IMR-90 (cell line): ENCODE results near the gene TEX261. TPM values are rescaled to one million over a fixed set of nuclear protein-coding genes. Genes with fewer than 3 reads are reported as not detected.

Source experiments
- ATAC-seq: fragments of 200-7000 bp; cut with Tn5 transposase; 2 replicates; pipeline ENCODE4 v1.9.1; 2020; ENCODE audit warnings: low read depth, mild to moderate bottlenecking, moderate library complexity
- BruUV-seq: library from RNA; stranded (reverse); fragments of 400-500 nt; replicated peaks from 2 replicates; lab custom pipeline; 2021; lab: Mats Ljungman, UMichigan
- CTCF ChIA-PET: fragments of 300-600 bp; formaldehyde crosslinking; extraction: SDS; loops from one replicate; lab custom pipeline; 2021; ENCODE audit warnings: antibody characterized with exemption; lab: Yijun Ruan, JAX
- POLR2A ChIA-PET: fragments of 300-600 bp; sonication (Branson Sonifier 250); formaldehyde crosslinking; loops from one replicate; lab custom pipeline; 2022; ENCODE audit warnings: antibody characterized with exemption; ENCODE audit not compliant: unreplicated experiment; lab: Charles Lee
- DNase-seq: peaks from one replicate; pipeline ENCODE4 v3.0.0; 2013
- H2AFZ ChIP-seq: replicated peaks from 2 replicates; pipeline ENCODE3; 2013; ENCODE audit warnings: low read length, mild to moderate bottlenecking; ENCODE audit not compliant: poor library complexity
- H2AK5ac ChIP-seq: 2 replicates; pipeline ENCODE4 v1.6.1; 2013; ENCODE audit warnings: low read depth, low read length, inconsistent platforms
- H2AK9ac ChIP-seq: replicated peaks from 2 replicates; pipeline ENCODE3; 2013; ENCODE audit warnings: mild to moderate bottlenecking, low read depth, low read length, moderate library complexity; ENCODE audit not compliant: poor library complexity
- H2BK120ac ChIP-seq: 2 replicates; pipeline ENCODE4 v1.6.1; 2013; ENCODE audit warnings: low read depth, low read length, inconsistent platforms
- H2BK15ac ChIP-seq: 3 replicates; pipeline ENCODE4 v1.6.1; 2013; ENCODE audit warnings: low read depth, low read length, inconsistent platforms
- H2BK20ac ChIP-seq: 2 replicates; pipeline ENCODE4 v1.6.1; 2013; ENCODE audit warnings: low read depth, mild to moderate bottlenecking, inconsistent platforms, low read length, moderate library complexity
- H2BK5ac ChIP-seq: 2 replicates; pipeline ENCODE4 v1.6.1; 2013; ENCODE audit warnings: mild to moderate bottlenecking, low read depth, low read length, inconsistent platforms; ENCODE audit not compliant: poor library complexity, severe bottlenecking
- H3K14ac ChIP-seq: replicated peaks from 2 replicates; pipeline ENCODE4 v1.6.1; 2013; ENCODE audit warnings: low read depth, low read length, inconsistent platforms
- H3K18ac ChIP-seq: 2 replicates; pipeline ENCODE4 v1.6.1; 2013; ENCODE audit warnings: low read depth, low read length, control low read depth
- H3K23ac ChIP-seq: 2 replicates; pipeline ENCODE4 v1.6.1; 2013; ENCODE audit warnings: low read depth, low read length, inconsistent platforms
- H3K27ac ChIP-seq: 2 replicates; pipeline ENCODE4 v1.5.1; 2013; ENCODE audit warnings: mild to moderate bottlenecking, control low read depth, low read length; ENCODE audit not compliant: insufficient read depth
- H3K27me3 ChIP-seq: 2 replicates; pipeline ENCODE4 v1.6.1; 2013; ENCODE audit warnings: low read length; ENCODE audit not compliant: control insufficient read depth, insufficient read depth
- H3K36me3 ChIP-seq: 2 replicates; pipeline ENCODE4 v1.6.1; 2013; ENCODE audit warnings: low read length, mixed read lengths; ENCODE audit not compliant: control insufficient read depth, insufficient read depth
- H3K4ac ChIP-seq: 2 replicates; pipeline ENCODE4 v1.6.1; 2013; ENCODE audit warnings: low read depth, low read length, inconsistent platforms
- H3K4me1 ChIP-seq: 2 replicates; pipeline ENCODE4 v1.6.1; 2013; ENCODE audit warnings: low read length, mixed read lengths; ENCODE audit not compliant: control insufficient read depth, insufficient read depth
- H3K4me2 ChIP-seq: 2 replicates; pipeline ENCODE4 v1.6.1; 2013; ENCODE audit warnings: low read depth, mild to moderate bottlenecking, control low read depth, low read length, moderate library complexity
- H3K4me3 ChIP-seq: 2 replicates; pipeline ENCODE4 v1.5.1; 2013; ENCODE audit warnings: low read depth, mild to moderate bottlenecking, control low read depth, low read length, moderate library complexity; ENCODE audit not compliant: insufficient read depth
- H3K56ac ChIP-seq: 2 replicates; pipeline ENCODE4 v1.6.1; 2013; ENCODE audit warnings: low read length, inconsistent platforms; ENCODE audit not compliant: insufficient read depth; ENCODE audit errors: extremely low read depth
- H3K79me1 ChIP-seq, 2 experiments: 2 replicates each; pipeline ENCODE4 v1.6.1; 2013; ENCODE audit warnings: low read length in 2 of 2, inconsistent platforms in 1 of 2, low read depth in 1 of 2
- H3K9ac ChIP-seq: 2 replicates; pipeline ENCODE4 v1.6.1; 2013; ENCODE audit warnings: low read depth, low read length, control low read depth
- H3K9me1 ChIP-seq: 2 replicates; pipeline ENCODE4 v1.6.1; 2013; ENCODE audit warnings: low read length, inconsistent platforms; ENCODE audit not compliant: insufficient read depth
- H3K9me3 ChIP-seq: 2 replicates; pipeline ENCODE4 v1.6.1; 2013; ENCODE audit warnings: low read length; ENCODE audit not compliant: control insufficient read depth, insufficient read depth
- H4K20me1 ChIP-seq: 2 replicates; pipeline ENCODE4 v1.6.1; 2013; ENCODE audit warnings: low read length, inconsistent platforms; ENCODE audit not compliant: insufficient read depth
- H4K5ac ChIP-seq: 2 replicates; pipeline ENCODE4 v1.6.1; 2013; ENCODE audit warnings: mild to moderate bottlenecking, low read depth, low read length, control low read depth
- H4K8ac ChIP-seq, 2 experiments: 2 replicates each; pipeline ENCODE4 v1.6.1; 2013; ENCODE audit warnings: low read depth in 2 of 2, low read length in 2 of 2, control low read depth in 1 of 2, inconsistent platforms in 1 of 2
- H4K91ac ChIP-seq: 2 replicates; pipeline ENCODE4 v1.6.1; 2013; ENCODE audit warnings: low read depth, low read length, inconsistent platforms; ENCODE audit not compliant: insufficient read depth
- BHLHE40 ChIP-seq: fragments of 150-350 bp; IDR thresholded peaks from 2 replicates; pipeline ENCODE4 v1.6.1; 2016; ENCODE audit warnings: mild to moderate bottlenecking, low read depth, low read length
- CEBPB ChIP-seq: IDR thresholded peaks from 2 replicates; pipeline ENCODE4 v1.6.1; 2012; ENCODE audit warnings: low read depth, low read length, improper control_type of control experiment
- CHD1 ChIP-seq: IDR thresholded peaks from 2 replicates; pipeline ENCODE4 v1.6.1; 2012; ENCODE audit warnings: low read depth, low read length, improper control_type of control experiment
- CTCF ChIP-seq: conservative IDR thresholded peaks from 2 replicates; pipeline ENCODE4 v1.5.1; 2012; ENCODE audit warnings: mild to moderate bottlenecking, low read depth, low read length, improper control_type of control experiment
- ELK1 ChIP-seq: fragments of 150-350 bp; IDR thresholded peaks from 2 replicates; pipeline ENCODE4 v1.6.1; 2016; ENCODE audit warnings: low read depth, mild to moderate bottlenecking, low read length, moderate library complexity, borderline replicate concordance
- FOS ChIP-seq: fragments of 150-350 bp; IDR thresholded peaks from 2 replicates; pipeline ENCODE4 v1.6.1; 2016; ENCODE audit warnings: low read depth, low read length
- MAFK ChIP-seq: IDR thresholded peaks from 2 replicates; pipeline ENCODE4 v1.6.1; 2012; ENCODE audit warnings: low read depth, low read length, improper control_type of control experiment
- MAZ ChIP-seq: IDR thresholded peaks from 2 replicates; pipeline ENCODE4 v1.6.1; 2012; ENCODE audit warnings: low read depth, mild to moderate bottlenecking, low read length, improper control_type of control experiment, moderate library complexity, borderline replicate concordance
- MXI1 ChIP-seq: IDR thresholded peaks from 2 replicates; pipeline ENCODE4 v1.6.1; 2012; ENCODE audit warnings: low read depth, mild to moderate bottlenecking, low read length, moderate library complexity, borderline replicate concordance
- NFE2L2 ChIP-seq: fragments of 150-350 bp; IDR thresholded peaks from 2 replicates; pipeline ENCODE4 v1.6.1; 2016; ENCODE audit warnings: low read depth, mild to moderate bottlenecking, low read length
- POLR2A ChIP-seq: IDR thresholded peaks from 2 replicates; pipeline ENCODE4 v1.6.1; 2012; ENCODE audit warnings: mild to moderate bottlenecking, low read depth, low read length
- RAD21 ChIP-seq: IDR thresholded peaks from 2 replicates; pipeline ENCODE4 v1.6.1; 2012; ENCODE audit warnings: low read length, improper control_type of control experiment
- RCOR1 ChIP-seq: IDR thresholded peaks from 2 replicates; pipeline ENCODE4 v1.6.1; 2012; ENCODE audit warnings: mild to moderate bottlenecking, low read length, improper control_type of control experiment; ENCODE audit not compliant: insufficient replicate concordance
- RFX5 ChIP-seq: IDR thresholded peaks from 2 replicates; pipeline ENCODE4 v1.8.0; 2012; ENCODE audit warnings: low read depth, mild to moderate bottlenecking, low read length, moderate library complexity
- SMC3 ChIP-seq: fragments of 150-350 bp; IDR thresholded peaks from 2 replicates; pipeline ENCODE4 v1.6.1; 2016; ENCODE audit warnings: low read depth, mild to moderate bottlenecking, antibody characterized with exemption, low read length, moderate library complexity
- USF2 ChIP-seq: fragments of 150-350 bp; IDR thresholded peaks from 2 replicates; pipeline ENCODE4 v1.6.1; 2017; ENCODE audit warnings: mild to moderate bottlenecking, antibody characterized with exemption, low read length, low read depth
- WGBS, 2 experiments: methylation state at CpG; one replicate each; pipeline versions ENCODE4 v1.1.5 to v1.1.7; 2013; ENCODE audit warnings: missing lambda C conversion rate in 2 of 2; ENCODE audit not compliant: insufficient read length in 1 of 2; ENCODE audit errors: extremely low coverage in 2 of 2; 5-methylcytosine and 5-hydroxymethylcytosine counted together
- dilution Hi-C: fragments of 300-500 bp; cut with HindIII; formaldehyde crosslinking; loops from one replicate; pipeline ENCODE4 v1.14.3; 2018; ENCODE audit warnings: low sequenced_read_pairs; ENCODE audit not compliant: unreplicated experiment
- in situ Hi-C: fragments of 300-500 bp; cut with MboI; formaldehyde crosslinking; loops from 3 replicates; pipeline ENCODE4 v1.14.3; 2019; ENCODE audit warnings: low sequenced_read_pairs, inconsistent platforms, mixed read lengths
- intact Hi-C: fragments of 100-400 bp; cut with micrococcal nuclease; formaldehyde crosslinking; loops from 2 replicates; pipeline ENCODE4 v1.10.0; 2022
- polyA plus RNA-seq, 3 experiments: library from polyadenylated mRNA; depleted of rRNA; stranded (reverse); fragments of >200 nt; gene quantifications; 2 replicates each; pipeline ENCODE4 v1.2.3, GENCODE V29; 2012; ENCODE audit warnings: low replicate concordance in 1 of 3
- total RNA-seq: library from RNA; depleted of rRNA; stranded (reverse); fragments of >200 nt; gene quantifications from 2 replicates; pipeline ENCODE4 v1.2.3, GENCODE V29; 2012

Gene TEX261
- total and polyA plus RNA-seq, 2 of the 4 experiments (the other 2 are of a cell fraction) = 26.3 to 69.8 TPM

GRCh38 chr2:71004857-71005256 is 10.2 kb upstream of the TEX261 start:
- no peak overlapping the region for H2BK120ac ChIP-seq
- dilution Hi-C loops (no loop called here), in situ Hi-C loops (no loop called here), intact Hi-C loops (loop anchor here (10.0 kb wide), 1 partner anchor 120 kb away; no protein-coding TSS in a partner anchor)
- no peak overlapping the region for H3K4me2 ChIP-seq
- H4K91ac ChIP-seq = no peak overlapping the region
- H4K20me1 ChIP-seq = no peaks in the 10 kb centered on the region
- H3K18ac ChIP-seq = no peak overlapping the region
- ATAC-seq (no peak), DNase-seq (no peak)
- no peak overlapping the region for H2AK5ac ChIP-seq
- H2BK15ac ChIP-seq = no peak overlapping the region
- peaks cover 8% of the 10 kb centered on the region; the same call in 1 of the 2 replicates for H3K27me3 ChIP-seq
- H3K23ac ChIP-seq = no peak overlapping the region
- H2AFZ ChIP-seq = no peak overlapping the region
- ChIA-PET CTCF (no interaction called here), POLR2A (no interaction called here)
- H3K4me1 ChIP-seq = peaks cover 2% of the 10 kb centered on the region; the same call in 1 of the 2 replicates
- H4K8ac ChIP-seq = no peak overlapping the region
- no peak overlapping the region for H3K4ac ChIP-seq
- H3K4me3 ChIP-seq = no peak overlapping the region
- H3K36me3 ChIP-seq = no peaks in the 10 kb centered on the region
- H3K9me1 ChIP-seq = no peaks in the 10 kb centered on the region; the same call in 1 of the 2 replicates
- 100% methylated on average over 1 of the region's 6 CpGs; no CpG with 5 or more reads in 1 of the 2 experiments for WGBS, 2 experiments
- no peak overlapping the region for H2AK9ac ChIP-seq
- TF ChIP-seq MXI1 (no peak), MAZ (no peak), NFE2L2 (no peak), POLR2A (no peak), FOS (no peak), ELK1 (no peak), RAD21 (no peak), BHLHE40 (no peak), CTCF (no peak), RCOR1 (no peak), USF2 (no peak), CHD1 (no peak), MAFK (no peak), SMC3 (no peak), CEBPB (no peak), RFX5 (no peak)
- no peak overlapping the region for H3K9ac ChIP-seq
- H2BK5ac ChIP-seq = no peak overlapping the region
- H3K27ac ChIP-seq = no peak overlapping the region
- no peak overlapping the region for H2BK20ac ChIP-seq
- H3K56ac ChIP-seq = no peak overlapping the region
- no peak overlapping the region for H3K14ac ChIP-seq
- H4K5ac ChIP-seq = no peak overlapping the region
- no peaks in the 10 kb centered on the region for H3K79me1 ChIP-seq
- no TSS peak for BruUV-seq
- H3K9me3 ChIP-seq = no peaks in the 10 kb centered on the region
